Forelimb muscle (tissue), 1 donor: ENCODE data around the gene ATP10B. TPM values are rescaled to one million over a fixed set of nuclear protein-coding genes. Genes with fewer than 3 reads are reported as not detected.

Source experiments
- DNase-seq: peaks from one replicate; pipeline ENCODE4 v3.0.0-alpha.2; 2013; ENCODE audit warnings: low read depth
- polyA plus RNA-seq: library from polyadenylated mRNA; unstranded; fragments of 120-200 nt; gene quantifications from one replicate; pipeline ENCODE4 v1.2.1, GENCODE V29; 2013; ENCODE audit not compliant: insufficient read length

The ATP10B gene
- polyA plus RNA-seq, 1 donor, result 0.35 TPM

- no peak for DNase-seq
These were observed 158.1 kb downstream of the ATP10B start for GRCh38 chr5:160693831-160694465.

- DNase-seq, result no peak
These were observed 159.7 kb downstream of the ATP10B start for GRCh38 chr5:160692271-160692670.

- no peak for DNase-seq
These were observed 166.3 kb downstream of the ATP10B start for GRCh38 chr5:160685695-160686094.

GRCh38 chr5:160685219-160685618 lies 166.8 kb downstream of the ATP10B start:
- DNase-seq, result no peak

- no peak for DNase-seq
These were observed 172.3 kb downstream of the ATP10B start for GRCh38 chr5:160679567-160680309.

GRCh38 chr5:160675988-160676387 lies 176.0 kb downstream of the ATP10B start:
- DNase-seq, result no peak

- no peak for DNase-seq
These were observed 177.1 kb downstream of the ATP10B start for GRCh38 chr5:160674901-160675300.

- DNase-seq, result no peak
These were observed 179.5 kb downstream of the ATP10B start for GRCh38 chr5:160672521-160672920.

- no peak for DNase-seq
These were observed 183.7 kb downstream of the ATP10B start for GRCh38 chr5:160668356-160668755.

- no peak for DNase-seq
These were observed 184.9 kb downstream of the ATP10B start for GRCh38 chr5:160667160-160667559.

- no peak for DNase-seq
These were observed 186.6 kb downstream of the ATP10B start for GRCh38 chr5:160665460-160665859.

GRCh38 chr5:160660132-160660531 lies 191.9 kb downstream of the ATP10B start:
- no peak for DNase-seq

- no peak for DNase-seq
These were observed 194.2 kb downstream of the ATP10B start for GRCh38 chr5:160657622-160658458.

GRCh38 chr5:160657068-160657507 lies 194.9 kb downstream of the ATP10B start:
- DNase-seq, result no peak

- DNase-seq, result no peak
These were observed 196.3 kb downstream of the ATP10B start for GRCh38 chr5:160655717-160656116.

- no peak for DNase-seq
These were observed 200.0 kb downstream of the ATP10B start for GRCh38 chr5:160651692-160652645.

GRCh38 chr5:160649304-160649703 lies 202.7 kb downstream of the ATP10B start:
- no peak for DNase-seq

GRCh38 chr5:160646033-160646432 lies 206.0 kb downstream of the ATP10B start:
- DNase-seq, result no peak

GRCh38 chr5:160643616-160644240 lies 208.3 kb downstream of the ATP10B start:
- DNase-seq, result no peak

GRCh38 chr5:160641405-160641804 lies 210.6 kb downstream of the ATP10B start:
- no peak for DNase-seq

GRCh38 chr5:160640406-160640805 lies 211.6 kb downstream of the ATP10B start:
- DNase-seq, result no peak
